H1 (cell line): ENCODE data around the gene CLUH. TPM values are rescaled to one million over a fixed set of nuclear protein-coding genes. Genes with fewer than 3 reads are reported as not detected.

ENCODE experiments used
- ASH2L ChIP-seq: fragments of 200-600, 300-600 bp; sonication (generic); IDR thresholded peaks from one replicate; pipeline ENCODE4 v1.7.1; 2017; ENCODE audit warnings: low read length
- BACH1 ChIP-seq: IDR thresholded peaks from 2 replicates; pipeline ENCODE4 v1.6.1; 2012; ENCODE audit warnings: low read length, improper control_type of control experiment
- BRCA1 ChIP-seq: IDR thresholded peaks from 2 replicates; pipeline ENCODE4 v1.6.1; 2012; ENCODE audit warnings: low read depth, low read length, improper control_type of control experiment
- CHD1 ChIP-seq: IDR thresholded peaks from 2 replicates; pipeline ENCODE4 v1.6.1; 2012; ENCODE audit warnings: low read depth, low read length, improper control_type of control experiment
- CHD2 ChIP-seq: IDR thresholded peaks from 2 replicates; pipeline ENCODE4 v1.6.1; 2012; ENCODE audit warnings: low read length, improper control_type of control experiment
- EZH2 ChIP-seq: fragments of 200-600 bp; sonication (generic); IDR thresholded peaks from 2 replicates; pipeline ENCODE4 v1.7.1; 2012; ENCODE audit warnings: low read depth, mild to moderate bottlenecking, moderate library complexity, low read length, inconsistent platforms; ENCODE audit not compliant: severe bottlenecking
- FOSL1 ChIP-seq: IDR thresholded peaks from 2 replicates; pipeline ENCODE4 v1.6.1; 2011; ENCODE audit warnings: mild to moderate bottlenecking, low read depth, low read length, moderate library complexity; ENCODE audit not compliant: insufficient read depth
- GABPA ChIP-seq: IDR thresholded peaks from 2 replicates; pipeline ENCODE4 v1.6.1; 2011; ENCODE audit warnings: mild to moderate bottlenecking, low read length, moderate library complexity, borderline replicate concordance; ENCODE audit not compliant: insufficient read depth
- JUND ChIP-seq: IDR thresholded peaks from 2 replicates; pipeline ENCODE4 v1.6.1; 2011; ENCODE audit warnings: mild to moderate bottlenecking, improper control_type of control experiment, low read length
- KDM1A ChIP-seq: fragments of 200-600, 300-600 bp; sonication (generic); IDR thresholded peaks from 2 replicates; pipeline ENCODE4 v1.7.1; 2016; ENCODE audit warnings: mild to moderate bottlenecking, low read length, borderline replicate concordance
- KDM4A ChIP-seq: IDR thresholded peaks from one replicate; pipeline ENCODE4 v1.7.1; 2012; ENCODE audit warnings: low read depth, mild to moderate bottlenecking, moderate library complexity, low read length, inconsistent platforms; ENCODE audit not compliant: severe bottlenecking
- MAX ChIP-seq: IDR thresholded peaks from 2 replicates; pipeline ENCODE4 v1.6.1; 2012; ENCODE audit warnings: inconsistent platforms
- POLR2A ChIP-seq, 2 experiments: IDR thresholded peaks; 1 replicate in 1 of 2; 2 replicates in 1 of 2; pipeline ENCODE4 v1.6.1; 2011; ENCODE audit warnings: low read depth in 2 of 2, low read length in 2 of 2, mild to moderate bottlenecking in 2 of 2; ENCODE audit errors: control extremely low read depth in 1 of 2
- POU5F1 ChIP-seq: IDR thresholded peaks from 2 replicates; pipeline ENCODE4 v1.6.1; 2011; ENCODE audit warnings: low read depth, mild to moderate bottlenecking, low read length, moderate library complexity
- SIN3A ChIP-seq, 2 experiments: IDR thresholded peaks in 1 of 2; conservative IDR thresholded peaks in 1 of 2; 2 replicates each; pipeline ENCODE4 v1.6.1; 2011 to 2012; ENCODE audit warnings: low read length in 2 of 2, improper control_type of control experiment in 1 of 2, low read depth in 1 of 2, mild to moderate bottlenecking in 1 of 2
- SIRT6 ChIP-seq: IDR thresholded peaks from one replicate; pipeline ENCODE4 v1.7.1; 2012; ENCODE audit warnings: low read length, inconsistent platforms
- SP2 ChIP-seq: IDR thresholded peaks from 2 replicates; pipeline ENCODE4 v1.6.1; 2012; ENCODE audit warnings: mild to moderate bottlenecking, low read length, inconsistent platforms
- SP4 ChIP-seq: IDR thresholded peaks from 2 replicates; pipeline ENCODE4 v1.6.1; 2012; ENCODE audit warnings: low read length, inconsistent platforms
- TAF7 ChIP-seq: optimal IDR thresholded peaks from 2 replicates; pipeline ENCODE3; 2011; ENCODE audit warnings: low read depth, mild to moderate bottlenecking, inconsistent platforms, low read length, moderate library complexity, borderline replicate concordance
- TEAD4 ChIP-seq: IDR thresholded peaks from 2 replicates; pipeline ENCODE4 v1.6.1; 2012; ENCODE audit warnings: low read depth, low read length, inconsistent platforms, mixed read lengths
- polyA plus RNA-seq, 7 experiments: library from polyadenylated mRNA; depleted of rRNA in 3 of 7; stranded (reverse) in 5 of 7; unstranded in 2 of 7; fragments of >200 nt in 5 of 7; fragments of 200-250 nt in 2 of 7; gene quantifications; 1 replicate in 5 of 7; 2 replicates in 1 of 7; 4 replicates in 1 of 7; pipeline versions ENCODE4 v1.2.1 to v1.2.3, GENCODE V29; 2011 to 2013; ENCODE audit warnings: missing spikeins in 2 of 7, mixed read lengths in 2 of 7
- total RNA-seq: library from RNA; stranded (reverse); fragmentation: NEBNext Ultra II Directional; extraction: Animal tissue kit (Norgen Biotek cat#: 25700); gene quantifications from 2 replicates; pipeline ENCODE4 v1.2.1, GENCODE V29; 2021
- TF ChIP-seq, protein P1 (sequence below), 3 experiments: IDR thresholded peaks; 1 replicate in 2 of 3; 2 replicates in 1 of 3; pipeline versions ENCODE4 v1.5.1 to v1.6.1; 2011; ENCODE audit warnings: low read length in 3 of 3, mild to moderate bottlenecking in 3 of 3, inconsistent platforms in 2 of 3, low read depth in 1 of 3, moderate library complexity in 1 of 3; ENCODE audit not compliant: insufficient read depth in 1 of 3; ENCODE audit errors: control extremely low read depth in 1 of 3
- TF ChIP-seq, protein P2 (sequence below): IDR thresholded peaks from 2 replicates; pipeline ENCODE4 v1.6.1; 2012; ENCODE audit warnings: inconsistent platforms

The CLUH gene
- total and polyA plus RNA-seq, 2 of the 8 experiments (the other 6 are each of a cell fraction or from before 2014, with no cell fraction given): 33.6 to 98.6 TPM

- TF ChIP-seq CHD2 (no peak), GABPA (no peak), CHD1 (no peak), KDM1A (peak; percentile 37; the same call in 1 of the 2 replicates), EZH2 (no peak), SP2 (no peak), SP4 (no peak), ASH2L (peak; percentile 62), FOSL1 (no peak), JUND (no peak), KDM4A (peak; percentile 89), POU5F1 (no peak), TAF7 (no peak), POLR2A (IDR thresholded peaks at IDR 0.05; ENCODE audit: control extremely low read depth in 1 of 2, low read depth in 2 of 2, low read length in 2 of 2) (no peak), MAX (no peak), BACH1 (no peak), SIRT6 (no peak), SIN3A (conservative IDR thresholded peaks at IDR 0.05 in 1 of 2, IDR thresholded peaks at IDR 0.05 in 1 of 2; ENCODE audit: low read depth in 1 of 2, low read length in 2 of 2) (no peak), BRCA1 (no peak), TEAD4 (no peak)
- TF ChIP-seq, protein P1, sequence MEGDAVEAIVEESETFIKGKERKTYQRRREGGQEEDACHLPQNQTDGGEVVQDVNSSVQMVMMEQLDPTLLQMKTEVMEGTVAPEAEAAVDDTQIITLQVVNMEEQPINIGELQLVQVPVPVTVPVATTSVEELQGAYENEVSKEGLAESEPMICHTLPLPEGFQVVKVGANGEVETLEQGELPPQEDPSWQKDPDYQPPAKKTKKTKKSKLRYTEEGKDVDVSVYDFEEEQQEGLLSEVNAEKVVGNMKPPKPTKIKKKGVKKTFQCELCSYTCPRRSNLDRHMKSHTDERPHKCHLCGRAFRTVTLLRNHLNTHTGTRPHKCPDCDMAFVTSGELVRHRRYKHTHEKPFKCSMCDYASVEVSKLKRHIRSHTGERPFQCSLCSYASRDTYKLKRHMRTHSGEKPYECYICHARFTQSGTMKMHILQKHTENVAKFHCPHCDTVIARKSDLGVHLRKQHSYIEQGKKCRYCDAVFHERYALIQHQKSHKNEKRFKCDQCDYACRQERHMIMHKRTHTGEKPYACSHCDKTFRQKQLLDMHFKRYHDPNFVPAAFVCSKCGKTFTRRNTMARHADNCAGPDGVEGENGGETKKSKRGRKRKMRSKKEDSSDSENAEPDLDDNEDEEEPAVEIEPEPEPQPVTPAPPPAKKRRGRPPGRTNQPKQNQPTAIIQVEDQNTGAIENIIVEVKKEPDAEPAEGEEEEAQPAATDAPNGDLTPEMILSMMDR (IDR thresholded peaks at IDR 0.05; ENCODE audit: control extremely low read depth in 1 of 3, insufficient read depth in 1 of 3, low read depth in 1 of 3, low read length in 3 of 3): peak in 1 of 3 experiments; percentile 8; a peak in 1 of 4 replicates
- TF ChIP-seq, protein P2, sequence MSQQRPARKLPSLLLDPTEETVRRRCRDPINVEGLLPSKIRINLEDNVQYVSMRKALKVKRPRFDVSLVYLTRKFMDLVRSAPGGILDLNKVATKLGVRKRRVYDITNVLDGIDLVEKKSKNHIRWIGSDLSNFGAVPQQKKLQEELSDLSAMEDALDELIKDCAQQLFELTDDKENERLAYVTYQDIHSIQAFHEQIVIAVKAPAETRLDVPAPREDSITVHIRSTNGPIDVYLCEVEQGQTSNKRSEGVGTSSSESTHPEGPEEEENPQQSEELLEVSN: no peak
Observed at GRCh38 chr17:2755891-2756724, 44.5 kb upstream of the CLUH start (continued).
